GM12865 (cell line): ENCODE measurements around the gene OCIAD1.
"Not testable (repeated sequence)": the region's sequence is repeated elsewhere in the genome, so short reads cannot be mapped to it uniquely, and the experiment has no call there.

Source experiments
- DNase-seq: peaks from one replicate; pipeline ENCODE4 v3.0.0; 2010; ENCODE audit warnings: low read depth
- H3K4me3 ChIP-seq: 2 replicates; pipeline ENCODE4 v1.5.1; 2011; ENCODE audit warnings: mild to moderate bottlenecking, low read depth, low read length, control low read depth
- TF ChIP-seq, protein P1 (sequence below): IDR thresholded peaks from 2 replicates; pipeline ENCODE4 v1.5.1; 2011; ENCODE audit warnings: low read length, control low read depth, low read depth, inconsistent platforms; ENCODE audit not compliant: insufficient read depth; ENCODE audit errors: missing control alignments

OCIAD1 gene

DNA sequence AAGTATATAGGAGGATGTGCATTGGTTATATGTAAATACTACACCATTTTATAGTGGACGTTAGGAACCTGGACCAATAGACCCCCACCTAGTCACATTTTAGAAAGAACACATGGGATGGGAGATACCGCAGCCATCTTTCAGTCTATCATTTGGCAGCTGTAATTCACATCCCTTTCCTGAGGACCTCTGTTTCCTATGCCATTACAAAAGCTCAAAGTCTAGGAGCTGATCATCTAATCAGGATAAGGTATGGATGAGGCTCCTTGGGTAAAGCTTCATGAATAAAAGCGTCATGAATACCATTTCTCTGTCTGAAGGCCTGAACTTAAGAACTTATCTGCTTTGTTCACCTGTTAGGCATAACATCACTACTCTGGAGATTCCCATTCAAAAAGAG is 31.1 kb downstream of the OCIAD1 start:
- TF ChIP-seq, protein P1, sequence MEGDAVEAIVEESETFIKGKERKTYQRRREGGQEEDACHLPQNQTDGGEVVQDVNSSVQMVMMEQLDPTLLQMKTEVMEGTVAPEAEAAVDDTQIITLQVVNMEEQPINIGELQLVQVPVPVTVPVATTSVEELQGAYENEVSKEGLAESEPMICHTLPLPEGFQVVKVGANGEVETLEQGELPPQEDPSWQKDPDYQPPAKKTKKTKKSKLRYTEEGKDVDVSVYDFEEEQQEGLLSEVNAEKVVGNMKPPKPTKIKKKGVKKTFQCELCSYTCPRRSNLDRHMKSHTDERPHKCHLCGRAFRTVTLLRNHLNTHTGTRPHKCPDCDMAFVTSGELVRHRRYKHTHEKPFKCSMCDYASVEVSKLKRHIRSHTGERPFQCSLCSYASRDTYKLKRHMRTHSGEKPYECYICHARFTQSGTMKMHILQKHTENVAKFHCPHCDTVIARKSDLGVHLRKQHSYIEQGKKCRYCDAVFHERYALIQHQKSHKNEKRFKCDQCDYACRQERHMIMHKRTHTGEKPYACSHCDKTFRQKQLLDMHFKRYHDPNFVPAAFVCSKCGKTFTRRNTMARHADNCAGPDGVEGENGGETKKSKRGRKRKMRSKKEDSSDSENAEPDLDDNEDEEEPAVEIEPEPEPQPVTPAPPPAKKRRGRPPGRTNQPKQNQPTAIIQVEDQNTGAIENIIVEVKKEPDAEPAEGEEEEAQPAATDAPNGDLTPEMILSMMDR: no peak
- no peak overlapping the region for H3K4me3 ChIP-seq
- no peak for DNase-seq

DNA sequence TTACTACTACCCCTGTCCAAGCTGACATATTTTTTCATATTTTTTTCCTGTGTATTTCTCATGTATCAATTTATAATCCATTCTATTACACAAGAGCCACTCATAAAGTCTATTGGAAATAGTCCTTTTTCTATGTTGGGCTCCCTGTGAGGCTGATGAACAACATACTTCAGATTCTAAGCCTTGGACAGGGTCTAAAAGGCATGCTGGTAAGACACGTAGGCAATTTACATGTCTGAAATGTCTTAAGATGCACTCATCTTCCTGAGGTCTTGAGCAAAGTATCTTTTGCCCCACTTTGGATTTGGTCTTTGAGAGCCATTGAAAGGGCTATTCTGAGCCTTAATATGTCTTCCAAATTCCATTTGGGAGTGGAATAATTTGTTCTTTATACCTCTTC is 31.8 kb downstream of the OCIAD1 start:
- H3K4me3 ChIP-seq: no peak overlapping the region
- TF ChIP-seq, protein P1: no peak
- DNase-seq: no peak

DNA sequence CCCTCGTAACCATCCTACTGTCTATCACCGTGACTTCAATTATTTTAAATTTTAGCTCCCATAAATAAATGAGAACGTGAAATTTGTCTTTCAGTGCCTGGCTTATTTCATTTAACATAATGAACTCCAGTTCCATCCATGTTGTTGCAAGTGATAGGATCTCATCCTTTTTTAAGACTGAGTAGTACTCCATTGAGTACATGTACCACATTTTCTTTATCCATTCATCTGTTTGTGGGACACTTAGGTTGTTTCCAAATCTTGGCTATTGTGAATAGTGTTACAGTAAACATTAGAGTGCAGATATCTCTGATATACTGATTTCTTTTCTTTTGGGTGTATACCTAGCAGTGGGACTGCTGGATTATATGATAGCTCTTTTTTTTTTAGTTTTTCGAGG is 32.8 kb downstream of the OCIAD1 start:
- H3K4me3 ChIP-seq: no peak overlapping the region
- DNase-seq: no peak
- TF ChIP-seq, protein P1: no peak

DNA sequence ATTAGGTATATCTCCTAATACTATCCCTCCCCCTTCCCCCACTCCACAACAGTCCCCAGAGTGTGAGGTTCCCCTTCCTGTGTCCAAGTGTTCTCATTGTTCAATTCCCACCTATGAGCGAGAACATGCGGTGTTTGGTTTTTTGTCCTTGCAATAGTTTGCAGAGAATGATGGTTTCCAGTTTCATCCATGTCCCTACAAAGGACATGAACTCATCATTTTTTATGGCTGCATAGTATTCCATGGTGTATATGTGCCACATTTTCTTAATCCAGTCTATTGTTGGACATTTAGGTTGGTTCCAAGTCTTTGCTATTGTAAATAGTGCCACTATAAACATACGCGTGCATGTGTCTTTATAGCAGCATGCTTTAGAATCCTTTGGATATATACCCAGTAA is 33.8 kb downstream of the OCIAD1 start:
- DNase-seq, H3K4me3 ChIP-seq: not testable (repeated sequence)

DNA sequence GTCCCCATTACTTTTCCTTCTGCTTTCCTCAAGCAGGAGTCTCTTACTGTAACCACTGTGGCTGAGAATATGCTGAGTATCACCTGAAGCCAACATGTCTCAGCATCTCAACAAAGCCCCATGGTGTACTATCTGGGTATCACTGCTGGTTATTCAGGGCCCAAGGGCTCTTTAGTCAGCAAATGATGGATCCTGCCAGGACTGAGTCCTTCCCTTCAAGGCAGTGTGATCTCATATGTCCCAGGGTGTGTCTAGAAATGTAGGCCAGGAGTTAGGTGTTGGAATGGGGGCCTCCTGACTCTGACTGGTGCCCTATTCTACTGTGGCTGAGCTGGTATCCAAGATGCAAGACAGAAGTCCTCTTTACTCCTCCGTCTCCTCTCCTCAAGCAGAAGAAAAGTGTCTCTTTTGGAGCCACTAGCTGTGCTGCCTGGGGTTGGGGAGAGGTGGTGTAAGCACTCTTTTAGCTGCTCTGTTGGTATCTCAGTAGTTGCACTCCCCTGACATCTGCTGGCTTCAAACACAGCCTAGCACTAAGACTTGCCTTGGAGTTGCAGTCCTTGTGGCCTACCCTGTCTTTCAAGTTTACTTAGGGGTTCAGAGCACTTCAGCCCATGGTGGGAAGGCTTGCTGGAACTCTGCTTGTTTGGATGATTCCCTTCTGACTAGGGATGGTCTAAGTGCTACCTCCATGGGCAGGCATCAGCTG is 47.1 kb downstream of the OCIAD1 start:
- H3K4me3 ChIP-seq: no peak overlapping the region
- no peak for DNase-seq
- TF ChIP-seq, protein P1: no peak

DNA sequence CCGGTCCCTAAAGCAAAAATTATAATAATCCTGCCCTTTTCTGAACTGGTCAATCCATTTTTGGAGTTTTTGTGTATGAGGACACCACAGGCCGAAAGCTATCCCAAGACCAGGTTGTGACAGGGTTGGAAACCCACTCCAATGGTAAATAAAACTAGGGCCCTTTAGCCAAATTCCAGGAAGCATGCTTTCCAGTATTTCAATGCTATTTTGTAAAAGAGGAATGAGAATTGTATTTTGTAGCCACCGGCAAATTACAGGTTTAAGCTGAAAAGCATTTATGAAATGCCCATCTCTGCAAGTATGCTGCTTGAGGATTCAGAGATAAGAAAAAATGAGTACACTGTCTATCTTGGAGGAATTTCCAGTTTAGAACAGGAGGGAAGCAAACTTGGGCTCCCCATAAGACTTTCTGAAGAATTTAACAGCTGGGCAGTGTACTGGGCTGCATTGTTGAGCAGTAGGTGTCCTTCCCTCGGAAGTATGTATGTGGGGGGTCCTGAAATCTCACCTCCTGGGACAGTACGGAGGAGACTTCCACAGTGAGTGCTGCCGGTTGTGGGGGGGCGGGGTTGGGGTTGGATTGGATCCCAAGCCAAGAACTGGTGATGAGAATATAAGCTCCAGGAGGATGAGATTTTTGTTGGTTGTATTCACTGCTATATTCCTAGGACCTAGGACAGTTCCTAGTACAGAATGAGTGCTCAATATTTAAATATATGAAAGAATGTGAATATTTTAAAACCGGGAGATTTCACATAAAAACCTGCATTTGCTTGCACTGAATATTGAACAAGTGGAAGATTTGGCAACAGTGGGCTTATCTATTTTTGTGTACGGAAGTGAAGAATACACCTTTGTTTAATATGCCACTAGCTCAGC is 48.9 kb downstream of the OCIAD1 start:
- TF ChIP-seq, protein P1: no peak
- no peak for DNase-seq
- H3K4me3 ChIP-seq: no peak overlapping the region

DNA sequence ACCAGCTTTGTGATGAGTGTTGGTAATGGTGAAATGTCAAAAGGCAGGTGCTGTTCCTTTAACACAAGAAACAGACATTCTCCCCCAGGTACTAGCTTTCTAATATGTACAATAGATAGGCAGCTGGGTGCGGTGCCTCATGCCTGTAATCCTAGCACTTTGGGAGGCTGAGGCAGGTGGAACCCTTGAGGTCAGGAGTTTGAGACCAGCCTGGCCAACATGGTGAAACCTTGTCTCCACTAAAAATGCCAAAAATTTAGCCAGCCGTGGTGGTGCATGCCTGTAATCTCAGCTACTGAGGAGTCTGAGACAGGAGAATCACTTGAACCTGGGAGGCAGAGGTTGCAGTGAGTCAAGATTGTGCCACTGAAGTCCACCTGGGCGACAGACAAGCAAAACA is 50.8 kb downstream of the OCIAD1 start:
- not testable (repeated sequence) for DNase-seq, H3K4me3 ChIP-seq

DNA sequence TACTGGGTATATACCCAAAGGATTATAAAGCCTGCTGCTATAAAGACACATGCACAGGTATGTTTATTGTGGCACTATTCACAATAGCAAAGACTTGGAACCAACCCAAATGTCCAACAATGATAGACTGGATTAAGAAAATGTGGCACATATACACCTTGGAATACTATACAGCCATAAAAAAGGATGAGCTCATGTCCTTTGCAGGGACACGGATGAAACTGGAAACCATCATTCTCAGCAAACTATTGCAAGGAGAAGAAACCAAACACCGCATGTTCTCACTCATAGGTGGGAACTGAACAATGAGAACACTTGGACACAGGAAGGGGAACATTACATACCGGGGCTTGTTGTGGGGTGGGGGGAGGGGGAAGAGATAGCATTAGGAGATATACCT is 58.9 kb downstream of the OCIAD1 start:
- H3K4me3 ChIP-seq, DNase-seq: not testable (repeated sequence)
